HCT116 (cell line): ENCODE results near the gene DIP2C.

Source experiments
- ATF3 ChIP-seq: IDR thresholded peaks from 2 replicates; pipeline ENCODE4 v1.6.1; 2012
- EZH2 ChIP-seq: fragments of 200-600 bp; sonication (generic); IDR thresholded peaks from 2 replicates; pipeline ENCODE4 v1.6.1; 2017; ENCODE audit warnings: antibody characterized with exemption, mixed run types
- EZH2phosphoT487 ChIP-seq: fragments of 200-600 bp; IDR thresholded peaks from 2 replicates; pipeline ENCODE4 v1.6.1; 2018; ENCODE audit warnings: antibody characterized with exemption, borderline replicate concordance
- POLR2A ChIP-seq: IDR thresholded peaks from 2 replicates; pipeline ENCODE4 v1.7.0; 2011; ENCODE audit warnings: borderline replicate concordance; ENCODE audit not compliant: insufficient read depth, insufficient read length; ENCODE audit errors: extremely low read depth
- POLR2AphosphoS5 ChIP-seq: IDR thresholded peaks from 2 replicates; pipeline ENCODE4 v1.6.1; 2011; ENCODE audit warnings: mild to moderate bottlenecking, low read depth, low read length, moderate library complexity
- SIN3A ChIP-seq: IDR thresholded peaks from 2 replicates; pipeline ENCODE4 v1.6.1; 2012; ENCODE audit warnings: low read depth
- YY1 ChIP-seq: IDR thresholded peaks from 2 replicates; pipeline ENCODE4 v1.6.1; 2011; ENCODE audit warnings: low read length, low read depth, moderate library complexity, mild to moderate bottlenecking; ENCODE audit not compliant: insufficient replicate concordance; ENCODE audit errors: extremely low read depth
- TF ChIP-seq, protein P1 (sequence below), 3 experiments: fragments of 200-600 bp in 1 of 3; sonication (generic) in 1 of 3; IDR thresholded peaks in 2 of 3; conservative IDR thresholded peaks in 1 of 3; 2 replicates each; pipeline ENCODE4 v1.5.1; 2012 to 2017; ENCODE audit warnings: low read depth in 2 of 3, low read length in 2 of 3, antibody characterized with exemption in 1 of 3, borderline replicate concordance in 1 of 3, control low read depth in 1 of 3, mild to moderate bottlenecking in 1 of 3, mixed read lengths in 1 of 3, mixed run types in 1 of 3, moderate library complexity in 1 of 3; ENCODE audit not compliant: insufficient read depth in 1 of 3

GRCh38 chr10:625751-626711 lies 63.4 kb downstream of the DIP2C start:
- TF ChIP-seq EZH2: no peak
- TF ChIP-seq, protein P1, sequence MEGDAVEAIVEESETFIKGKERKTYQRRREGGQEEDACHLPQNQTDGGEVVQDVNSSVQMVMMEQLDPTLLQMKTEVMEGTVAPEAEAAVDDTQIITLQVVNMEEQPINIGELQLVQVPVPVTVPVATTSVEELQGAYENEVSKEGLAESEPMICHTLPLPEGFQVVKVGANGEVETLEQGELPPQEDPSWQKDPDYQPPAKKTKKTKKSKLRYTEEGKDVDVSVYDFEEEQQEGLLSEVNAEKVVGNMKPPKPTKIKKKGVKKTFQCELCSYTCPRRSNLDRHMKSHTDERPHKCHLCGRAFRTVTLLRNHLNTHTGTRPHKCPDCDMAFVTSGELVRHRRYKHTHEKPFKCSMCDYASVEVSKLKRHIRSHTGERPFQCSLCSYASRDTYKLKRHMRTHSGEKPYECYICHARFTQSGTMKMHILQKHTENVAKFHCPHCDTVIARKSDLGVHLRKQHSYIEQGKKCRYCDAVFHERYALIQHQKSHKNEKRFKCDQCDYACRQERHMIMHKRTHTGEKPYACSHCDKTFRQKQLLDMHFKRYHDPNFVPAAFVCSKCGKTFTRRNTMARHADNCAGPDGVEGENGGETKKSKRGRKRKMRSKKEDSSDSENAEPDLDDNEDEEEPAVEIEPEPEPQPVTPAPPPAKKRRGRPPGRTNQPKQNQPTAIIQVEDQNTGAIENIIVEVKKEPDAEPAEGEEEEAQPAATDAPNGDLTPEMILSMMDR (IDR thresholded peaks at IDR 0.05 in 2 of 3, conservative IDR thresholded peaks at IDR 0.05 in 1 of 3; ENCODE audit: borderline replicate concordance in 1 of 3, insufficient read depth in 1 of 3, low read depth in 2 of 3, low read length in 2 of 3): no peak
- no peak for TF ChIP-seq YY1
- TF ChIP-seq POLR2AphosphoS5: no peak
- no peak for TF ChIP-seq EZH2phosphoT487
- TF ChIP-seq ATF3: no peak
- TF ChIP-seq SIN3A: no peak
- TF ChIP-seq POLR2A: no peak
